ENCODE data around the gene DAAM1. TPM values are rescaled to one million over a fixed set of nuclear protein-coding genes. Genes with fewer than 3 reads are reported as not detected.

The DAAM1 gene
- total and polyA plus RNA-seq, 8 donors: 5.8 to 204 (median 31.3) TPM

- Histone ChIP-seq H3K4me1 (no peaks in the 10 kb centered on the region), H3K36me3 (no peaks in the 10 kb centered on the region), H3K27me3 (no peaks in the 10 kb centered on the region), H3K27ac (no peak overlapping the region), H3K4me3 (no peak overlapping the region), H3K9me3 (no peaks in the 10 kb centered on the region)
- no peak for DNase-seq
- intact Hi-C loops (cut with DNase I; ENCODE audit: low total_unique reads): no loop called here
- TF ChIP-seq POLR2AphosphoS5 (IDR thresholded peaks at IDR 0.05): no peak
- no peak for TF ChIP-seq CTCF (IDR thresholded peaks at IDR 0.05)
- TF ChIP-seq EP300 (IDR thresholded peaks at IDR 0.05): no peak
- no peak for TF ChIP-seq POLR2A (IDR thresholded peaks at IDR 0.05)
- 38 to 77% (median 58%) methylated on average over 1 of the region's 1 CpG for WGBS, 5 donors
Measured at GRCh38 chr14:59398841-59399240, 210.4 kb downstream of the DAAM1 start.

GRCh38 chr14:59406454-59407245 is 218.2 kb downstream of the DAAM1 start:
- H3K4me1 ChIP-seq: peaks cover 0 to 14% (median 7%) of the 10 kb centered on the region in 4 donors
- peak overlapping the region in 4 of 5 donors; percentile 22 to 55 (median 40) for H3K27ac ChIP-seq
- no peaks in the 10 kb centered on the region for H3K27me3 ChIP-seq
- no peaks in the 10 kb centered on the region for H3K36me3 ChIP-seq
- intact Hi-C loops (cut with DNase I; ENCODE audit: low total_unique reads): no loop called here
- peak in 1 of 2 donors; percentile 43 for DNase-seq
- 12 to 23% (median 21%) methylated on average over 6 of the region's 6 CpGs for WGBS, 5 donors
- peaks cover 0 to 12% (median 4%) of the 10 kb centered on the region in 4 donors for H3K9me3 ChIP-seq
- no peak for TF ChIP-seq POLR2A (IDR thresholded peaks at IDR 0.05)
- no peak for TF ChIP-seq POLR2AphosphoS5 (IDR thresholded peaks at IDR 0.05)
- TF ChIP-seq CTCF (IDR thresholded peaks at IDR 0.05): no peak
- TF ChIP-seq EP300 (IDR thresholded peaks at IDR 0.05): no peak
- no peak overlapping the region for H3K4me3 ChIP-seq

- WGBS, 5 donors: 71 to 84% (median 76%) methylated on average over 4 of the region's 4 CpGs
- intact Hi-C loops (cut with DNase I; ENCODE audit: low total_unique reads): no loop called here
- TF ChIP-seq EP300 (IDR thresholded peaks at IDR 0.05) (no peak), CTCF (IDR thresholded peaks at IDR 0.05) (no peak), POLR2A (IDR thresholded peaks at IDR 0.05) (no peak), POLR2AphosphoS5 (IDR thresholded peaks at IDR 0.05) (no peak)
Measured at GRCh38 chr14:59407246-59408010, 219.0 kb downstream of the DAAM1 start.

GRCh38 chr14:59415836-59416602 is 227.6 kb downstream of the DAAM1 start:
- Histone ChIP-seq H3K27ac (no peak overlapping the region), H3K4me1 (no peaks in the 10 kb centered on the region), H3K27me3 (no peaks in the 10 kb centered on the region), H3K4me3 (no peak overlapping the region), H3K9me3 (no peaks in the 10 kb centered on the region), H3K36me3 (no peaks in the 10 kb centered on the region)
- no peak for DNase-seq
- WGBS, 5 donors: 80 to 92% (median 86%) methylated on average over 5 of the region's 5 CpGs
- intact Hi-C loops (cut with DNase I; ENCODE audit: low total_unique reads): no loop called here
- TF ChIP-seq EP300 (IDR thresholded peaks at IDR 0.05) (no peak), POLR2AphosphoS5 (IDR thresholded peaks at IDR 0.05) (no peak), CTCF (IDR thresholded peaks at IDR 0.05) (no peak), POLR2A (IDR thresholded peaks at IDR 0.05) (no peak)

More at GRCh38 chr14:59407246-59408010, 219.0 kb downstream of the DAAM1 start:
- H3K9me3 ChIP-seq: peaks cover 0 to 12% (median 4%) of the 10 kb centered on the region in 4 donors
- H3K36me3 ChIP-seq: no peaks in the 10 kb centered on the region
- DNase-seq: peak in 1 of 2 donors; percentile 43
- peaks cover 0 to 14% (median 7%) of the 10 kb centered on the region in 4 donors for H3K4me1 ChIP-seq
- H3K27me3 ChIP-seq: no peaks in the 10 kb centered on the region
- peak overlapping the region in 4 of 5 donors; percentile 22 to 55 (median 40) for H3K27ac ChIP-seq
- H3K4me3 ChIP-seq: no peak overlapping the region
